HL-60 (cell line): Measurements from ENCODE around the gene CFHR5.

Source experiments
- CTCF ChIP-seq: IDR thresholded peaks from one replicate; pipeline ENCODE4 v1.5.1; 2011; ENCODE audit warnings: low read length, control low read depth, inconsistent platforms; ENCODE audit not compliant: insufficient read depth
- GABPA ChIP-seq: IDR thresholded peaks from 2 replicates; pipeline ENCODE4 v1.6.1; 2012; ENCODE audit warnings: low read depth
- REST ChIP-seq: IDR thresholded peaks from 2 replicates; pipeline ENCODE4 v1.6.1; 2012; ENCODE audit warnings: low read depth; ENCODE audit not compliant: insufficient replicate concordance

GRCh38 chr1:197017558-197018146 lies 40.3 kb downstream of the CFHR5 start:
- TF ChIP-seq CTCF = no peak
- TF ChIP-seq GABPA = no peak
- no peak for TF ChIP-seq REST
